Measurements from ENCODE around the gene SCP2.

The SCP2 gene

DNA sequence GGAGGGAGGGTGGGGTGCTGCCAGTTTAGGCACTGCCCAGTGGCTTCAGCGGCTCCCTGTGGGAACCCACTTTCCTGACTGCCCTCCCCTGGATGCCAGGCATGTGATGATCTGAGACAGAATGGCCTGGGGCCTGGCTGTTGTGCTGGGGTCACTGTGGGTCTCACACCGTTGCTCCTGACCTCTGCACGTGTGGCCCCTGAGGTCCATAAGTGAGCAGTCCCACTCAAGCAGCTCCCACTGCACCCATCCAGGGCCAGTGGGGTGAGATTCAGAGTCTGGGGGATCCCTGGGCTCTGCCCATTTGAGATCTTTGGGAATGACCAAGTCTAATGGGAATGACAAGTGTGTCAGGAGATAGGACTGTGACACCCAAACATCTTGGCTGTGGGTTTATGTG, 153.0 kb downstream of the SCP2 start:
- in situ Hi-C loops (cut with MboI; ENCODE audit: low sequenced_read_pairs, unreplicated experiment): no loop called here
- no peak for DNase-seq (ENCODE audit: low spot score)
- TF ChIP-seq, protein P1, sequence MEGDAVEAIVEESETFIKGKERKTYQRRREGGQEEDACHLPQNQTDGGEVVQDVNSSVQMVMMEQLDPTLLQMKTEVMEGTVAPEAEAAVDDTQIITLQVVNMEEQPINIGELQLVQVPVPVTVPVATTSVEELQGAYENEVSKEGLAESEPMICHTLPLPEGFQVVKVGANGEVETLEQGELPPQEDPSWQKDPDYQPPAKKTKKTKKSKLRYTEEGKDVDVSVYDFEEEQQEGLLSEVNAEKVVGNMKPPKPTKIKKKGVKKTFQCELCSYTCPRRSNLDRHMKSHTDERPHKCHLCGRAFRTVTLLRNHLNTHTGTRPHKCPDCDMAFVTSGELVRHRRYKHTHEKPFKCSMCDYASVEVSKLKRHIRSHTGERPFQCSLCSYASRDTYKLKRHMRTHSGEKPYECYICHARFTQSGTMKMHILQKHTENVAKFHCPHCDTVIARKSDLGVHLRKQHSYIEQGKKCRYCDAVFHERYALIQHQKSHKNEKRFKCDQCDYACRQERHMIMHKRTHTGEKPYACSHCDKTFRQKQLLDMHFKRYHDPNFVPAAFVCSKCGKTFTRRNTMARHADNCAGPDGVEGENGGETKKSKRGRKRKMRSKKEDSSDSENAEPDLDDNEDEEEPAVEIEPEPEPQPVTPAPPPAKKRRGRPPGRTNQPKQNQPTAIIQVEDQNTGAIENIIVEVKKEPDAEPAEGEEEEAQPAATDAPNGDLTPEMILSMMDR (IDR thresholded peaks at IDR 0.05; ENCODE audit: borderline replicate concordance, control extremely low read depth, extremely low read depth, insufficient read depth, missing control alignments): no peak

DNA sequence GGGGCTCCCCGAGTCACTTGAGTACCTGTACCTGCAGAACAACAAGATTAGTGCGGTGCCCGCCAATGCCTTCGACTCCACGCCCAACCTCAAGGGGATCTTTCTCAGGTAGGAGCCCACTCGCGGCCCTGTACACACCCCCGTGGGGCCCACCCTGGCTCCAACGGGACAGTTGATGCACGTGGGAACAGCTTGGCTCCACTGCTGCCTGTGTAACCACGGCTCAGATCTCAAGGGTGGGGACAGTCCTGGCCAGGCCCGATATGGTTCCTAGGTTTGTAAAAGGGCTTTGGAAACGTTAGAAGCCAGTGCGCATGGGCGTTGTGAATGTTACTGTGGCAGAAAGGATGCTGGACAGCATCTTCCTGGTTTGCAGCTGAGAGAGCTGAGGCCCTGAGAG, 153.7 kb downstream of the SCP2 start:
- in situ Hi-C loops (cut with MboI; ENCODE audit: low sequenced_read_pairs, unreplicated experiment): no loop called here

DNA sequence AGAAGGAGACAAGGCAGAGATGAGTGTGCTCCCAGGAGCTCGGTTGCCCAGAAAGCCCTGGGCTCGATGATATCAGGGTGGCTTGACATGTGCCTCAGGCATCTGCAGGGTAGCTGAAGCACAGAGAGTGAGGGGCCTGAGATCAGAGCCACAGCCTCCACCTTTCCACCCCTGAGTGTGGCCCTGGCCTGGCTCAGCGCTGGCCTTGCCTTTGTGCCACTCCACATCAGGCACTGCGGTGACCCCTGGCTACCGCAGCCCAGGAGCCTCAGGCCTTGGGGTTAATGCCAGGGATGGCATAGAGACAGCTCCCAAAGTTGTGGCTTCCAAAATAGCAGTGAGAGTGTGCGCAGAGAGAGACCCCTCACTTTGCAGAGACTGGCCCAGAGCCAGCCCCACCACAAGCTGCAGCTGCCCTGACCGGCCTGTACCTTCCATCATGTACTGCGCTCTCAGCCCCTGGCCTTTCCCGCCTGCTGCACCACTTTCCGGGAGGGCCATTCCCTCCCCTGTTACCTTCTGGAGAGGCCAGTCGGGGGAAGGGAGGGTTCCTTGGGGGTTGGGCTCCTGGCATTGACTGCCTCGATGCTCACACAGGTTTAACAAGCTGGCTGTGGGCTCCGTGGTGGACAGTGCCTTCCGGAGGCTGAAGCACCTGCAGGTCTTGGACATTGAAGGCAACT, 154.4 kb downstream of the SCP2 start:
- in situ Hi-C loops (cut with MboI; ENCODE audit: low sequenced_read_pairs, unreplicated experiment): no loop called here
- no peak for DNase-seq (ENCODE audit: low spot score)
- TF ChIP-seq, protein P1 (IDR thresholded peaks at IDR 0.05; ENCODE audit: borderline replicate concordance, control extremely low read depth, extremely low read depth, insufficient read depth, missing control alignments): no peak

More for the DNA sequence above, 153.7 kb downstream of the SCP2 start:
- no peak for DNase-seq (ENCODE audit: low spot score)
- TF ChIP-seq, protein P1 (IDR thresholded peaks at IDR 0.05; ENCODE audit: borderline replicate concordance, control extremely low read depth, extremely low read depth, insufficient read depth, missing control alignments): no peak

DNA sequence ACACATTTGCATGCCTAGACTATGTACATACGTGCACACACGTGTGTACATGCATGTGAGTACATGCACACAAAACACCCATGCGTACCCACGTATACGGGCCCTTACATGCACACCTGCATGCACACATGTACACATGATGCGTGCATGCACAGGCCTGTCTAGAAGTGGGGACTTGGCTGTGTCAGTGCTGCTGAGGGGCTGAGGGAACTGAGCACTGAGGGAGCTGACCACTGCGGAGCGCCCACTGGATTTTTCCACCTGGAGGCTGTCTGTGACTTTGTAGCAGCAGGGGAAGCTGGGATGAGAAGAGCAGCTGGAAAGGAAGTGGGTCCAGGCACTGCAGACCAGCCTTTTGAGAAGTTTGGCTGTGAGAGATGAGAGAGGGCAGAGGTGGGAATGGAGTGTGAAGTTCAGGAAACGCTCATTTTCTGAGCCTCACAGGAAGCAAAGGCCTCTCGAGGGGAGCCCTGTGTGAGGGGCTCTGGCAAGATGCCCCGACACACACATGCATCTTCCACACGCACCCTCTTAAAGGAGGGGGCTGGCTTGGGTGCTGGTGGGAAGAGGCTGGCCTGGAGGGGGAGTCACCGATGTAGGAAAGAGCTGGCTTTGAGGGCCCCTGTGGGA, 155.9 kb downstream of the SCP2 start:
- TF ChIP-seq, protein P1 (IDR thresholded peaks at IDR 0.05; ENCODE audit: borderline replicate concordance, control extremely low read depth, extremely low read depth, insufficient read depth, missing control alignments): no peak
- DNase-seq (ENCODE audit: low spot score): no peak
- in situ Hi-C loops (cut with MboI; ENCODE audit: low sequenced_read_pairs, unreplicated experiment): no loop called here

DNA sequence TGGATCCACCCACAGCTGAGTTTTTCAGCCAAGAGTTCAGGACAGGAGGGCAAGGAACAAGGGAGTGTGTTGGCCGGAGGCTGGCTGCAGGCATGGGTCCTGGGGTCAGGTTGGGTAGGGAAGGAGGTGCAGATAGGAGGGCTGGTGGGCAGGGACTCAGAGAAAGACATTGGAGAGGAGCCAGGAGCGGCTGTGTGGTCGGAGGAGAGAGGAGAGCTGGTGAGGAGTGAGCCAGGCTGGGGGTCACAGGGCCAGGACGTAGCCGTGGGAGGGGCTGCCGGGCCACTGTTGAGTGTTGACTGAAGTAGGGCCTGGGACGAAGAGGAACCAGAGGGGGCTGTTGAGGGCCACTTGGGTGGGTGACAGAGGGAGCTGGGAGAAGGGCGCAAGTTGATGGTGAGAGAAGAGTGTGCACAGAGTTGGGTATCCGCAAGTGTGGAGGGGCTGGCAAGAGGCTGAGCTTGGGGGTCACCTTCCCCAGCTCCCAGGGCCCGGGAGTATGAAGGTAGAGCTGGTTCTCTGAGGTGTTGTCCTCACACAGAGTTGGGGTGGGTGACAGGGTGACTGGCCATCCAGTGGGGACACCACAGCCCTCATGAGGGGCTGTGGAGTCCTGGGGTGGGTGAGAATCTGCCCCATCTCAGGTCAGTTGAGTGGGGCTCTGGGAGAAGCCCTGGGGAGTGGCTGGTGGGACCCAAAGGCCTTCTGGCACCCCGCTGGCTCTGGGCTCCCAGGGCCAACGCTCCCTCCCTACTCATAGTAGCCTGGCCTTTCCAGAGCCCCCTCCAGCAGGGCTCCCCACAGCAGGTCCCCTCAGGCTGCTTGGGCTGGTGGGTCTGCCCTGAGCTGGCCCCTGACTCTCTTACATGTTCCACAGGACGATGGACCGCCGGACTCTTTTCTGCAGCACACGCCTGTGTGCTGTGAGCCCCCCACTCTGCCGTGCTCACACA, 156.8 kb downstream of the SCP2 start:
- DNase-seq (ENCODE audit: low spot score): no peak
- TF ChIP-seq, protein P1 (IDR thresholded peaks at IDR 0.05; ENCODE audit: borderline replicate concordance, control extremely low read depth, extremely low read depth, insufficient read depth, missing control alignments): no peak
- in situ Hi-C loops (cut with MboI; ENCODE audit: low sequenced_read_pairs, unreplicated experiment): no loop called here

DNA sequence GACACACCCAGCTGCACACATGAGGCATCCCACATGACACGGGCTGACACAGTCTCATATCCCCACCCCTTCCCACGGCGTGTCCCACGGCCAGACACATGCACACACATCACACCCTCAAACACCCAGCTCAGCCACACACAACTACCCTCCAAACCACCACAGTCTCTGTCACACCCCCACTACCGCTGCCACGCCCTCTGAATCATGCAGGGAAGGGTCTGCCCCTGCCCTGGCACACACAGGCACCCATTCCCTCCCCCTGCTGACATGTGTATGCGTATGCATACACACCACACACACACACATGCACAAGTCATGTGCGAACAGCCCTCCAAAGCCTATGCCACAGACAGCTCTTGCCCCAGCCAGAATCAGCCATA, 157.5 kb downstream of the SCP2 start:
- in situ Hi-C loops (cut with MboI; ENCODE audit: low sequenced_read_pairs, unreplicated experiment): no loop called here
- no peak for DNase-seq (ENCODE audit: low spot score)
- TF ChIP-seq, protein P1 (IDR thresholded peaks at IDR 0.05; ENCODE audit: borderline replicate concordance, control extremely low read depth, extremely low read depth, insufficient read depth, missing control alignments): no peak
